NCI-H2227 (cell line): ENCODE measurements around the gene VIPR2.
"Not testable (repeated sequence)": the region's sequence is repeated elsewhere in the genome, so short reads cannot be mapped to it uniquely, and the experiment has no call there.

Experiments
- DNase-seq: peaks from one replicate; lab custom pipeline; 2025; ENCODE audit not compliant: unreplicated experiment; lab: John Stamatoyannopoulos, UW

Gene VIPR2

GRCh38 chr7:159013825-159014289 is 130.8 kb downstream of the VIPR2 start:
- DNase-seq, result no peak

- peak; percentile 10 for DNase-seq
Observed at GRCh38 chr7:159013181-159013690, 131.4 kb downstream of the VIPR2 start.

GRCh38 chr7:159012353-159013069 is 132.2 kb downstream of the VIPR2 start:
- DNase-seq, result no peak

- DNase-seq, result no peak
Observed at GRCh38 chr7:159011722-159012022, 133.0 kb downstream of the VIPR2 start.

GRCh38 chr7:159010937-159011721 is 133.5 kb downstream of the VIPR2 start:
- DNase-seq, result no peak

- no peak for DNase-seq
Observed at GRCh38 chr7:159010411-159010810, 134.3 kb downstream of the VIPR2 start.

GRCh38 chr7:159009951-159010350 is 134.7 kb downstream of the VIPR2 start:
- no peak for DNase-seq

GRCh38 chr7:159008417-159008816 is 136.2 kb downstream of the VIPR2 start:
- no peak for DNase-seq

- no peak for DNase-seq
Observed at GRCh38 chr7:159007996-159008389, 136.7 kb downstream of the VIPR2 start.

- no peak for DNase-seq
Observed at GRCh38 chr7:159007364-159007995, 137.2 kb downstream of the VIPR2 start.

GRCh38 chr7:159006610-159007130 is 138.0 kb downstream of the VIPR2 start:
- DNase-seq, result no peak

GRCh38 chr7:159006022-159006609 is 138.6 kb downstream of the VIPR2 start:
- not testable (repeated sequence) for DNase-seq

- no peak for DNase-seq
Observed at GRCh38 chr7:159005618-159006017, 139.0 kb downstream of the VIPR2 start.

GRCh38 chr7:159004411-159004810 is 140.3 kb downstream of the VIPR2 start:
- no peak for DNase-seq

GRCh38 chr7:159001811-159002210 is 142.9 kb downstream of the VIPR2 start:
- no peak for DNase-seq

GRCh38 chr7:159000859-159001435 is 143.7 kb downstream of the VIPR2 start:
- DNase-seq, result no peak

GRCh38 chr7:159000070-159000469 is 144.6 kb downstream of the VIPR2 start:
- DNase-seq, result no peak

GRCh38 chr7:158999496-158999895 is 145.2 kb downstream of the VIPR2 start:
- DNase-seq, result no peak

- not testable (repeated sequence) for DNase-seq
Observed at GRCh38 chr7:158998261-158998660, 146.4 kb downstream of the VIPR2 start.

GRCh38 chr7:158997471-158997870 is 147.2 kb downstream of the VIPR2 start:
- DNase-seq, result no peak

- DNase-seq, result no peak
Observed at GRCh38 chr7:158997110-158997453, 147.6 kb downstream of the VIPR2 start.
